Muscle of arm (tissue), 12 donors: ENCODE results near the gene KCNJ6. TPM values are rescaled to one million over a fixed set of nuclear protein-coding genes. Genes with fewer than 3 reads are reported as not detected.

Experiments
- DNase-seq: peaks from one replicate; pipeline ENCODE4 v3.0.0-alpha.2; 2013
- polyA plus RNA-seq, 12 donors: library from polyadenylated mRNA; unstranded; fragments of 120-200 nt; gene quantifications; one replicate each; pipeline ENCODE4 v1.2.1, GENCODE V29; 2013; ENCODE audit not compliant: insufficient read length in 12 of 12

KCNJ6 gene
- polyA plus RNA-seq, 12 donors = 0.62 to 2.1 (median 1.1) TPM; not detected in 1

GRCh38 chr21:37821786-37822450, 94.3 kb downstream of the KCNJ6 start:
- DNase-seq = no peak

DNA sequence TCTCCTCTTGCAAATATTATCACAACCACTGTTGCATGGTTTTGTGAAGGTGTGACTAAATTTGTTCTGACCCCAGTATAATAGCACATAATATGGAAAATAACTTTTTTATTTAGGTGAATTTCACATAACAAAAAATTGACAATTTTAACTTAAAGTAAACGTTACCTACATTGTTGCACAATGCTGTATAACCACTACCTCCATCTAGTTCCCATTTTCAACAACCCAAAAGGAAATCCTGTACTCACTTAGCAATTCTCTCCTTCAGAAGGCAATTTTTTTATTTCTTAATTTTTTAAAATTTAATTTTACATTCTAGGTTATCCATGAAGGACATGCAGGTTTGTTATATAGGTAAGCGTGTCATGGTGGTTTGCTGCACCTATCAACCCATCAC, 95.2 kb downstream of the KCNJ6 start:
- DNase-seq = no peak

GRCh38 chr21:37819372-37819771, 96.9 kb downstream of the KCNJ6 start:
- no peak for DNase-seq

DNA sequence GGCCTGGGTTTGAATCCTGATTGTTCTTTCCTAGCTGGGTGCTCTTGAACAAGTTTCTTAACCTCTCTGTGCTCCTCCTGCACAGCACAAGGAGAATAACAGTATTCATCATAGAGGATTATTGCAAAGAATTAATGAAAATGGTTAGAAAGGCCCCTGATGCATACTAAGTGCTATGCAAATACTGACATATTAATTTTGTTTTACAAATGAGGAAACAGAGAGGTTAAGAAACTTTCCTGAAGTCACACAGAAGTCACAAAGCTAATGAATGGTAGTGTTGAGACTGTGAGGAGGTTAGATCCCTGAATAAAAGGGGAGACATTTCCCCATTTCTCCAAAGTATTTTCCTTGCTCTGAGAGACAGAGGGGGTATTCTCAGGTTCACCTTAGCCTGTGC, 99.0 kb downstream of the KCNJ6 start:
- DNase-seq = no peak

DNA sequence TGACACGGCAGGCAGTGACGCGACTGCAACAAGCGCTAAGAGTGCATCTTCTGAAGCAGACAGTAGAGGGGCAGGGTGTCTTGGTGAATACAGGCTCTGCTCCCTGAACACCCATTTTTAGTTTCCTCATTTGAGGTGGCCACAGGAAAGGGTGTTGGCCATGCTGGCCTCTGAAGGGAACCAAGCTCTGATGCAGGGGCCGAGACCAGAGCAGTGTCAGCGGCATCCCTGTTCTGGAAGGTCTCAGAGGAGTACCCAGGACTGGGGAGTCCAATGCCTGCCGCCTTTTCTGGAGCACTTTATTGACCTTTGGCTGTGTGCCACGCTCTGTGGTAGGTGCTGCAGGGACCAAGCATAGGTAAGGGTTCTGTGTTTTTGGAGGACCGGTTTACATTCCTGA, 100.4 kb downstream of the KCNJ6 start:
- DNase-seq = no peak

GRCh38 chr21:37811711-37812110, 104.5 kb downstream of the KCNJ6 start:
- DNase-seq = no peak

GRCh38 chr21:37808261-37808660, 108.0 kb downstream of the KCNJ6 start:
- no peak for DNase-seq

DNA sequence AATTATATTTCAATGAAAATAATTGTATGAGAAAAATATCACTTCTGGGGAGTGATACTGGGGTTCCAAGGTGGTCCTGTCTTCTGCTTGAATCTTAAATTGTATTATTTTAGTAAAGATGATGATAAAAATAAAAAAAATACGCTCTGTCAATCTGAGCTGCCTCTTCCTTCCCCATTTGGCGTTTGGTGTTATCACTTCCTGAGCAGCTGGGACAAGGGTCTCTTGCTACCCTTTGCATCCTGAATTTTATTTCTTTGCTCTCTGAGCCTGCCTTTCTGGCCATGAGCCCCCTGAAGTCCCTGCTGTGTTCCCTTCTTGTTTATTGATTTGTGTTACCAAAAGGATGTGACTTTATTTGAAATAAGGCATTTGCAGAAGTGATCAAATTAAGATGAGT, 111.0 kb downstream of the KCNJ6 start:
- DNase-seq = no peak

DNA sequence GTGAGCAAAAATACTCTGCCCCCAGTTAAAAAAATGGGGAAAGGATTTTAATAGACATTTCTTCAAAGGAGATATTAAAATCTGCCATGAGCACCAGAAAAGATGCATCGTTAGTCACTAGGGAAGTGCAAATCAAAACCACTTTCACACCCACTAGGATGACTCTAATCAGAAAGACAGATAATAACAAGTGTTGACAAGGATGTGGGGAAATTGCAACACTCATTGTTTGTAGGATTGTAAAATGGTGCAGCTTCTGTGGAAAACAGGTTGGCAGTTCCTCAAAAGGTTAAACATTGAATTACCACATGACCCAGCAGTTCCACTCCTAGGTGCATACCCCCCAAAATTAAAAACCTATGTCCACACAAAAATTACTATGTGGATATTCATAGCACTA, 112.3 kb downstream of the KCNJ6 start:
- no peak for DNase-seq

- DNase-seq = no peak
These were observed 113.1 kb downstream of the KCNJ6 start for GRCh38 chr21:37803101-37803651.

GRCh38 chr21:37800456-37801061, 115.7 kb downstream of the KCNJ6 start:
- DNase-seq = no peak

DNA sequence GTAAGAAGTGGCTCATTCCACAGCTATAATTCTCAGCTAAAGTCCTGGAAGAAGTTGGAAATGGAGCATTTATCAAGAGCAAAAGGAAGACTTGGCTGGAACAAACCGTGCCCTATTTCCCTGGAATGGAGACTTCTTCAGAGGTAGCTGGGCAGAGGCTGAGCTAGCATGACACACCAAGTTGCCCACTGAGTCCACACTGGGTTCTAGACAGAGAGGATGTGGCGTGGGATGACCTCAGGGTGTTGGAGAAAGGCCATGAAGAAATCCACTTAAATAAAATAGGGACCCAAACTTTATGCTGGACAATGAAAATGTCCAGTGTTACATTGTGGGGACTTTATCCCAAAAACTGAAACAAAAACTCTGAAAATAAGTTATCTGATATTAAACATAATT, 116.2 kb downstream of the KCNJ6 start:
- DNase-seq = no peak

- no peak for DNase-seq
These were observed 116.8 kb downstream of the KCNJ6 start for GRCh38 chr21:37799211-37800056.

GRCh38 chr21:37797403-37797802, 118.9 kb downstream of the KCNJ6 start:
- no peak for DNase-seq

- no peak for DNase-seq
These were observed 120.2 kb downstream of the KCNJ6 start for GRCh38 chr21:37796011-37796410.

- DNase-seq = no peak
These were observed 122.6 kb downstream of the KCNJ6 start for GRCh38 chr21:37793660-37794059.

DNA sequence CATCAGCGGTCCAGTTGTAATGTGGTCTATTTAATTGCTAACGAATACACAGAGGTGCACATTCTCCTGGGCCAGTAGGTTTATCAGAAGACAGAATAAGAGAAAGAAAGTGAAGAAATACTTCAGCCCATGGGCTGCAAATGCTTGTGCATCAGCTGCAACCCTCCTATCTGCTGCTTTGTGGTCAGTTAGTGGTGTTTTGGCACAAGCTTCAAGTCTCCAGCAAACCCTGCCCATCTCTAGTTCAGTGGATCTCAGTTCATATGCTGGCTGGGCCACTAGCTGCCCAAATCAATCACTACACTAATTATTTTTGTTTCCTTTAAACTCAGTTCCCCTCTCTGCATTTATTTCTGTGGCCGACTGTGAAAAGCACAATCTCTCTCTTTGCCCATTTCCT, 124.2 kb downstream of the KCNJ6 start:
- no peak for DNase-seq

DNA sequence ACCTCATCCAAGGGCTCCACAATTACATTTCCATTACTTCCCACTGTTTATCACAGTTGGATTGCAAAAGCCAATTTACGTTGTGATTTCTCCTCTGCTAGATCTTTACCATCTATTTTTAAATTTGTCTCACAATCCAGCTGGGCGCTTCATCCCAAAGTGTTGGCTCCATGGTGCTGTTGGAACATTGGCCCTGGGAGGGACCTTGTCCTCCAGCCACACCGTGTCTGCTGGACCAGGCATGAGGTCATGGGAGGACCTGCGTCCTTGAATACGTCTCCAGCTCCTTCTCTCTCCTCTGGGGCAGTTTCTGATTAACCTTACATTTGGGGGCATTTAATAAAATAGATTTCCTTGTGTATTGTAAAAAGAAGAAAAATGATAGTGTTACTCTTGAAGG, 125.4 kb downstream of the KCNJ6 start:
- no peak for DNase-seq

DNA sequence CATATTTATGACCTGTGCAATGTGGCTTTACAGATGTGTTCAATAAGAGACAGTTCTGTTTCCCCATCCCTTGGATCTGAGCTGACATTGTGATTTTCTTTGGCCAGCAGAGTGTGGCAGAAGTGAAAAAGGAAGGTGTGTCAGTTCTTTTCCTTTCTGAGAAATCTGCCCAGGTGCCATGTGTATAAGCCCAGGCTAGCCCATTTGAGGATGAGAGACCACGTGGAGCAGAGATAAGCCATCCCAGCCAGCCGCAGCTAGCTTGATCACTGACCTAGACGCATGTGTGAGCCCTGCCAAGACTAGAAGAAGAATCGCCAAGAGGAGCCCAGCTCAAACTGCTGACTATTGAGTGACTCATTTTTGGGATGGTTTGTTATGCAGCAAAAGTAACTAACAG, 127.8 kb downstream of the KCNJ6 start:
- no peak for DNase-seq

- DNase-seq = no peak
These were observed 128.8 kb downstream of the KCNJ6 start for GRCh38 chr21:37787456-37787855.

- DNase-seq = no peak
These were observed 131.5 kb downstream of the KCNJ6 start for GRCh38 chr21:37784591-37785318.

DNA sequence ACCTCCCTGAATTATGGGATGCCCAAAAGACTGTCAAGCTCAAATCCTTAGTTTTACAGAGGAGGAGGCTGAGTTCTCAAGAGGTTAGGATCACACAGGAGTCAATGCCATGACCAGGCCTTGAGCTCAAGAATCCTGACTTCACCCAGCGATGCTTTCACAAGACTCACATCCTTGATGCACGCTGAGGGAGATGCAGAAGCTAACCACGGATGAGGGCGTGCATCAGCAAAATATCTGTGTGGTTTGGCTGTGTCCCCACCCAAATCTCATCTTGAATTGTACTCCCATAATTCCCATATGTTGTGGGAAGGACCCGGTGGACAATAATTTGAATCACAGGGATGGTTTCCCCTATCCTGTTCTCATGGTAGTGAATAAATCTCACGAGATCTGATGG, 133.2 kb downstream of the KCNJ6 start:
- DNase-seq = no peak
